ENCODE data around the gene VPS39.
"Not testable (repeated sequence)": the region's sequence is repeated elsewhere in the genome, so short reads cannot be mapped to it uniquely, and the experiment has no call there.

The VPS39 gene

GRCh38 chr15:42207674-42208579 is at the start of gene VPS39:
Gene VPS39 (minus strand): TSS chr15:42208304. CDS start chr15:42208153, 151 bp downstream.
- DNase-seq (ENCODE audit: low spot score): peak; percentile 88

DNA sequence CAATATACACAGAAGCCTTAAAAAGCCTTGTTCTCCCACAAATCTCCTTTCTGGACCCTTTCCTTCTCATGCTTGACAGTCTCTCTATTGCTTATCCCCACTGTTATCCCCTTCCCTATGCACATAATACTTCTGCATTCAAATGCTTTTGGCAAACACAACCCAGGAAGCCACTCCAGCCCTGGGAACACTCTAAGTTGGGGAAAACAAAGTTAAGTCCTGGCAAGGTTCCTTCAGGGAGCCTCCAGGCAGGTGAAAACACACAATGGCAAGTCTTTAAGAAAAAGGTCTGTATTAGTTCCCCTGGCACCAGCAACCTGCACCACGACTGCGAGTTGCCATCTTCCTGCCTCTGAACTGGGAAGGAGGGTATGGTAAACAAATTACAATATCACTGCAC is 45.2 kb upstream of the VPS39 start:
- no peak for DNase-seq (ENCODE audit: low spot score)

GRCh38 chr15:42240823-42241222 is 32.7 kb upstream of the VPS39 start:
- no peak for DNase-seq (ENCODE audit: low spot score)

DNA sequence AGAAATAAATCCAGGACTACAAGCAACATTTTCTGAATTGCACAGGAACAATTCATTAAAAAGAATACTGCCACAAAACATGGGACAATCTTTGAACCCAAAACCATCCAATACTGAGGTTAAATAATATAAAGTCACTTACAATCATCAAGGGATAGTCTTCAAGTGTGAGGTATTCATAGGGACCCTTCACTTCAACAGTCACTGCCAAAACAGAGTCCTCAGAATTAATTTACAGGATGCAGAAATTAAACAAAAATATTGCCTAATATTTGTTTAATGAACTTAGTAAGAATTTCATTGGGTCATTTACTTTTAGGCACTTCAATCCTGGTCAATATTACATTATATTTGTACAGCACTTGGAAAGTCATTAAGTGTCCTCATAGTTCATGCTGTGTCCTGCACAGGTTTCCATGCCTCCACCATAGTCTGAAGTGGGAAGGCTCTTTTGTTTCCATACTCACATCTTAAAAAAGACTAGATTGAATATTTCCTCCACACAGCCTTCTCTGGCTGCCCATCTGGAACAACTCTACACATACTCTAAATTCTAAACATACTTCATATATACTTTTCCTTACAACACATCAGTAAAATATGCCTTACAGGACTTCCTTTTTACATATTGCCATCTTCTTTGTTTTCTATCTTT is 31.6 kb upstream of the VPS39 start:
- DNase-seq (ENCODE audit: low spot score): no peak

- DNase-seq (ENCODE audit: low spot score): no peak
These were observed 25.0 kb upstream of the VPS39 start for GRCh38 chr15:42233107-42233506.

DNA sequence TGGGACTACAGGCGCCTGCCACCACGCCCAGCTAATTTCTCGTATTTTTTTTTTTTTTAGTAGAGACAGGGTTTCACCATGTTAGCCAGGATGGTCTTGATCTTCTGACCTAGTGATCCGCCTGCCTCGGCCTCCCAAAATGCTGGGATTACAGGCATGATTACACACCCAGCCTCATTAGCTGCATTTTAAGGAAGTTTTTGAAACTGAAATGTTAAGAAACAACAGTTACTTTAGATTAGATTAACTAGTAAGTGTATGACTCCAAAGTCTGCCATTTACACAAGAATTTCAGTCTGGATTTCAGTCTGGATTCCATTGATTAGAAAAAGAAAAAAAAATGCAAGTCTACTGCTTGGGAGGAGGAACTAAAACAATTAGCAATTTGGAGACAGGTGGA is 24.5 kb upstream of the VPS39 start:
- DNase-seq (ENCODE audit: low spot score): no peak

DNA sequence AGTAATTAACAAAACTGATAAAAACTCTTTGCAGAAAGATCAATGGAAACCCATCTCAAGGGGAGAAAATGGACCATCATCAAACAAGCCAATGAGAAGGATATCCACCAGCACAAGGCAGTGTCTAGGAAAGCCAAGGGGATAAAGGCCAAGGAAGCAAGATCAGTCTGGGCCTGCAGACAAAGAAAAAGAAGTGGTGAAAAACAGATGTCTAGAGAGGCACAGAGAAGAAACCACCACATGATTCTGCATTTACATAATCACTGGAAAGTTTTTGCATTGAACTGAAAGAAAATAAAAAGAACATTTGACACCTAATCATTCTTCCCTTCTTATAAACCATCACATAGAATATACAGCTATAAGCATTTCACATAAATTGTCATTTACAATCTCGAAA is 23.0 kb upstream of the VPS39 start:
- no peak for DNase-seq (ENCODE audit: low spot score)

- not testable (repeated sequence) for DNase-seq (ENCODE audit: low spot score)
These were observed 20.9 kb upstream of the VPS39 start for GRCh38 chr15:42228981-42229380.

DNA sequence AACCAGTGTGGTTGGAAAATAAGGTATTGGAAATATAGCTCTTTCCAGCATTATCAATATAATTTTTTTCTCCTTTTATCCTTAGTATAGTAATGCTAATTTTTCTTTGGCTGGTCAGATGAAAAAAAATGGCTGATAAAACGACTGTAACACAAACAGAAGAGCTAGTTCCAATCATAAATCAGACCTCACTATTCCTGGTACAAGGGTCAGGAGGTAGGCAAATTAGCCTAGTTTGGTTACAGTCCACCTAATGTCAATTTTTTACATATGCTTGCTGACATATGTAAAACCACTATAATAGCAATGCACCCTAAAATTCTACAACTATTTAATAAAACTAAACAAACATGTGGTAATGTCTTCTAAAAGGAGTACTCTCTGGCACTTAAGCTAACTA is 19.9 kb upstream of the VPS39 start:
- no peak for DNase-seq (ENCODE audit: low spot score)

- no peak for DNase-seq (ENCODE audit: low spot score)
These were observed 18.5 kb upstream of the VPS39 start for GRCh38 chr15:42226648-42227047.

DNA sequence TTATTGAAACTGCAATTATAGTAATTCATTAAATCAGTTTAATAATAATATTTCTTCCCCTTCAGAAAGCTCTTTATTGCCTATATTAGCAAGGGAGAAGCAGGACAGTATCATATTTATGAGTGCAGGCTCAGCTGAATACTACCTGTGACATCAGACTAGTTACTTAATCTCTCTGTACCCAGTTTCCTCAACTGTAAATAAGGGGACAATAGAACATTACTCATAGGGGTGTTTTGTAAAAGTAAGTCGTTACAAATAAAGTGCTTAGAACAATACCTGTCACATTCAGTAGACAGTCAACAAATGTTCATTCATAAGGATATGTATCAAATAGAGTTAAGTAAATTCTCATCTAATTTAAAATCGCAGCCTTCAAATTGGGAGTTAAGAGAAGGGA is 12.1 kb upstream of the VPS39 start:
- no peak for DNase-seq (ENCODE audit: low spot score)

DNA sequence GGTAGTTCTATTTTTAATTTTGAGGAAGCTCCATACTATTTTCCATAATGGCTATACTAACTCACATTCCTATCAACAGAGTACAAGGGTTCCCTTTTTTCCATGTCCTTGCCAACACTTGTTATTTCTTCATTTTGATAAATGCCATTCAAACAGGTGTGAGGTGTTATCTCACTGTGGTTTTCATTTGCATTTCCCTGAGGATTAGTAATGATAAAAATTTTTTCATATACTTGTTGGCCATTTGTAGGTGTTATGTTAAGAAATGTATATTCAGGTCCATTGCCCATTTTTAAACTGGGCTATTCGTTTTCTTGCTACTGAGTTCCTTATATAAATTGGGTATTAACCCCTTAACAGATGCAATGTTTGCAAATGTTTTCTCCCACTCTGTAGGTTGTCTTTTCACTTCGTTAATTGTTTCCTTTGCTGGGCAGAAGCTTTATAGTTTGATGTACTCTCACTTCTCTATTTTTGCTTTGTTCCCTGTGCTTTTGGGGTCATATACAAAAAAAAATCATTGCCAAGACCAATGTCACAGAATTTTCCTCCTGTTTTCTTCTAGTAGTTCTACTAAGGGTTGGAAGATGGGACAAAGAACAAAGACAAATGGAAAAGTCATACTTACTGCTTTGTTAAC is 11.0 kb upstream of the VPS39 start:
- no peak for DNase-seq (ENCODE audit: low spot score)

GRCh38 chr15:42217568-42217967 is 9.5 kb upstream of the VPS39 start:
- no peak for DNase-seq (ENCODE audit: low spot score)

- no peak for DNase-seq (ENCODE audit: low spot score)
These were observed 8.1 kb upstream of the VPS39 start for GRCh38 chr15:42215913-42216829.

DNA sequence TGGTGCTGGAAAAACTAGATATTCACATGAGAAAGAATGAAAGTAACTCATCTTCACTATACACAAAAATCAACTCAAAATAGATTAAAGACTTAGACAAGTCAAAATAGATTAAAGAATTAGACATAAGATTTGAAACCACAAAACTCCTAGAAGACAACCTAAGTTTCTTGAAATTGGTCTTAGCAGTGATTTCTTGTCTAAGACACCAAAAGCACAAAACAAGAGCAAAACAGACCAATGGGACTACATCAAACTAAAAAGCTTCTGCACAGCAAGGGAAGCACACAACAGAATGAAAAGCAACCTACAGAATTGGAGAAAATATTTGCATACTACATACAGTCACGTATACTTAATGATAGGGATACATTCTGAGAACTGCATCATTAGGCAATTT is 6.5 kb upstream of the VPS39 start:
- DNase-seq (ENCODE audit: low spot score): no peak

- no peak for DNase-seq (ENCODE audit: low spot score)
These were observed 5.4 kb upstream of the VPS39 start for GRCh38 chr15:42213511-42213910.

- DNase-seq (ENCODE audit: low spot score): no peak
These were observed 2.6 kb upstream of the VPS39 start for GRCh38 chr15:42210696-42211095.

DNA sequence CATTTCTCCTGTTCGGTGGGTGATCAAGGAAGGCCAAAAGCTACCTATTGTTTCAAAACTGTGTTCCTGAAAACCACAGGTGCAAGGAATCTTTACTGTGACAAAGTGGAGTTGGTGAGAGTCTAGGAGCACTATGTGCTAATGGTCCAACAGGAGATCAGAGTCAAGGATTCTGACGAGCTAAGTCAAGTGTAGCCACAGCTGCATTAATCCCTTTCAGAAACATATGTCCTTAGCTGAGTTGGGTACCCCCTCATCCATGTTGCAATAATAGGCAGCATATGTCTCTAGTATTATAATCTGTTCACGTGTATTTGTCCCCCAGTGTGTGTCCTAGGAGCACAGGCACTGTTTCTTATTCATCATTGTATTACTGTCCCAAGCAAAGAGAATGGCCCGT is 1.7 kb downstream of the VPS39 start:
- no peak for DNase-seq (ENCODE audit: low spot score)

DNA sequence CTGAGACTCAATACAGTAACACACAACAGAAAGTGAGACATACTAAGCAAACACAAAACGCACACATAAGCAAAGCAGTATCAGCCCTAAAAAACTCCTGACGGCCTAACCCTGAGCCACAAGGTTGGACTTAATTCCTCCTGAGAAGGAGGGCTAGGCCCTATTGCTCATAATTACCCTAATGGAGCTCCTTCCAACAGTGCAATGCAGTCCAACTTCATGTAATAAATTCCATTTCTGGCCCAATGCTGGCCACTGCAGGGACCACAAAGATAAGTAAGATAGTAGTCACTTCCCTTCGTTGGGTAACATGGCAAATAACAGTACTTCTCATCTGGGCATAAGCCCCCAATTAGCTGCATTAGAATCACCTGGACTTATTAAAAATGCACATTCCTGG is 4.2 kb downstream of the VPS39 start:
- no peak for DNase-seq (ENCODE audit: low spot score)

GRCh38 chr15:42202653-42203052 is 5.5 kb downstream of the VPS39 start:
- DNase-seq (ENCODE audit: low spot score): no peak

- DNase-seq (ENCODE audit: low spot score): no peak
These were observed 6.3 kb downstream of the VPS39 start for GRCh38 chr15:42201801-42202200.

GRCh38 chr15:42199126-42199525 is 9.0 kb downstream of the VPS39 start:
- DNase-seq (ENCODE audit: low spot score): no peak
